GM21390 (cell line): Measurements from ENCODE around the gene TPSG1.
"Not testable (repeated sequence)": the region's sequence is repeated elsewhere in the genome, so short reads cannot be mapped to it uniquely, and the experiment has no call there.

Source experiments
- ATAC-seq: cut with Tn5 transposase; IDR thresholded peaks from one replicate; pipeline ENCODE4 v1.9.1; 2021; ENCODE audit not compliant: unreplicated experiment

TPSG1 gene

GRCh38 chr16:1225051-1225451 lies at the start of gene TPSG1:
Gene TPSG1 (minus strand): TSS chr16:1225268. CDS start chr16:1225252, 16 bp downstream.
- ATAC-seq: no peak

GRCh38 chr16:1274767-1275166 lies 49.7 kb upstream of the TPSG1 start:
- ATAC-seq: no peak

GRCh38 chr16:1273816-1274215 lies 48.7 kb upstream of the TPSG1 start:
- no peak for ATAC-seq

GRCh38 chr16:1272453-1273198 lies 47.6 kb upstream of the TPSG1 start:
- ATAC-seq: no peak

- not testable (repeated sequence) for ATAC-seq
These were observed 46.8 kb upstream of the TPSG1 start for GRCh38 chr16:1271724-1272413.

GRCh38 chr16:1271380-1271723 lies 46.3 kb upstream of the TPSG1 start:
- ATAC-seq: no peak

- not testable (repeated sequence) for ATAC-seq
These were observed 44.4 kb upstream of the TPSG1 start for GRCh38 chr16:1269418-1269817.

- ATAC-seq: no peak
These were observed 40.8 kb upstream of the TPSG1 start for GRCh38 chr16:1265826-1266225.

- ATAC-seq: no peak
These were observed 40.1 kb upstream of the TPSG1 start for GRCh38 chr16:1265090-1265630.

GRCh38 chr16:1264345-1265089 lies 39.4 kb upstream of the TPSG1 start:
- no peak for ATAC-seq

GRCh38 chr16:1263591-1264344 lies 38.7 kb upstream of the TPSG1 start:
- ATAC-seq: no peak

GRCh38 chr16:1262846-1263221 lies 37.8 kb upstream of the TPSG1 start:
- ATAC-seq: no peak

- ATAC-seq: no peak
These were observed 37.3 kb upstream of the TPSG1 start for GRCh38 chr16:1262210-1262845.

GRCh38 chr16:1261131-1261892 lies 36.2 kb upstream of the TPSG1 start:
- no peak for ATAC-seq

GRCh38 chr16:1260101-1260680 lies 35.1 kb upstream of the TPSG1 start:
- ATAC-seq: no peak

- ATAC-seq: no peak
These were observed 34.6 kb upstream of the TPSG1 start for GRCh38 chr16:1259760-1260068.

GRCh38 chr16:1258906-1259759 lies 34.1 kb upstream of the TPSG1 start:
- ATAC-seq: no peak

GRCh38 chr16:1258225-1258600 lies 33.1 kb upstream of the TPSG1 start:
- ATAC-seq: no peak
